HG03025 (cell line): ENCODE measurements around the gene HDC.

Source experiments
- ATAC-seq: cut with Tn5 transposase; IDR thresholded peaks from one replicate; pipeline ENCODE4 v1.9.1; 2021; ENCODE audit warnings: mild to moderate bottlenecking, moderate library complexity; ENCODE audit not compliant: unreplicated experiment, low FRiP score

HDC gene

GRCh38 chr15:50265620-50266019 is at the start of gene HDC:
Gene HDC (minus strand): TSS chr15:50265726. CDS start chr15:50265623, 103 bp downstream.
- no peak for ATAC-seq

DNA sequence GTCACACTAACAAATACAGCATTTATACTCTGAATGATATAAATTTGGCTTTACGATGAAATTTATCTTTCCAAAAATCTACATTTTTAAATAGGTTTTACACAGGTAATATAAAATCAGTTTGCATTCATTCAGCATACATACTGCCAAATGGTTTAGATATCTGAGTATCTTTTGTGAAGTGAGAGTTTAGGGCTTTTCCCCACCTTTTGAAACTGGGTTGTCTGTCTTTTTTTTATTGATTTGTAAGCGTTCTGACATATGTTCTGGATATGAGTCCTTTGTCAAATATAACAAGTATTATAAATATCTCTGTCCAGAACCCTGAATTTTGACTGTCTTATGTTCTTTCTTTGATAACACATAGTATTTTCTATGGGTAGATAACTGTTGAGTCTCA is 47.1 kb upstream of the HDC start:
- no peak for ATAC-seq

DNA sequence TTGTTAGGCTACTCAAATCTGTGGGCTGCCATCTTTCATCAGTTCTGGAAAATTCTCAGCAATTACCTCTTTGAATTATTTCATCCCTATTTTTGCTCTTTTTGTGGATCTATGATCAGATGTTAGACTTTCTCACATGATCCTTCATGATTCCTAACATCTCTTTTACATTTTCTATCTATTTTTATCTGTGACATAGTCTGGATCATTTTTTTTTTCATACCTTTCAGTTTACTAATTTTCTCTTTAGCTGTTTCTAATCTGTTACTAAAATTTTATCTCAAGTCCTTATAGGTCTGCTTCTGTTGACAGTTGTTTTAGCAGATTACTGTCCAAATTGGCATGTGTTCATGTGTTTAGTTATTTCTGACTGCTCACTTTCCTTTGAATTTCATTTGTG is 42.3 kb upstream of the HDC start:
- no peak for ATAC-seq

DNA sequence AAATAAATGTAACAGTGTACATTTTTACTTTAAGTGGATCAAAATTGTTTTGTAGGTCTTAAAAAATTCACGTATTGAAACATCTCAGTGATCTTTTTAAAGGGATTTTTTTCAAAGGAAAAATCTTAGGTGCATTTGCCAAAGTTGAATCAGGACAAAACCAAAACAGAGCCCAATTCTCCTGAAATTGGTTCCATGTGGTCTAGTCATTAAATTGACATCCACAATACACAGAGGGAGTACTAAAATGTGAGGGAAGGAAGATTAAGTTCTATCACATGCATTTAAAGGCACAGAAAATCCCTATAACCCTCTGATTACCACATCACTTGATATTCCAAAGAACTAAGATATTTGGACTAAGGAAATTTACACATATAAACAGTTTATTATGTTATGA is 39.3 kb upstream of the HDC start:
- no peak for ATAC-seq

- no peak for ATAC-seq
Measured at GRCh38 chr15:50302581-50302980, 37.1 kb upstream of the HDC start.

GRCh38 chr15:50298340-50298739 is 32.8 kb upstream of the HDC start:
- ATAC-seq: no peak

DNA sequence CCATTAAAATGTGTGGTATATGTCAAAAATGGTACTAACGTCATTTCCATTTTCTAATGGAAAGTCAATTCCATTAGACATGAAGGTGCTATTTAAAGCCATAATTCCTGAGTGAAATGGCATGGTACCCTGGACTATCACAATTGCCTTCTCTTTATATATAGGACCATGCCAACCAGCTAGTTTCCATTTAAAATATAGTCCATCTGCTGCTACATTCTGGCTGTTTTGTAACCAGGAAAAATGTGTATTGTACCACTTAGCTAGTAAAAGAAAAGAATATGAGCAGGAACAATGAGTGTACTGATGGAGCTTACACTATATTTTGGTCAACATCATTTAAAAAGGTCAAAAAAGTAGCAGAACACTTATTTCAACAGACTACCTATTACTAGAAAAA is 30.4 kb upstream of the HDC start:
- no peak for ATAC-seq

DNA sequence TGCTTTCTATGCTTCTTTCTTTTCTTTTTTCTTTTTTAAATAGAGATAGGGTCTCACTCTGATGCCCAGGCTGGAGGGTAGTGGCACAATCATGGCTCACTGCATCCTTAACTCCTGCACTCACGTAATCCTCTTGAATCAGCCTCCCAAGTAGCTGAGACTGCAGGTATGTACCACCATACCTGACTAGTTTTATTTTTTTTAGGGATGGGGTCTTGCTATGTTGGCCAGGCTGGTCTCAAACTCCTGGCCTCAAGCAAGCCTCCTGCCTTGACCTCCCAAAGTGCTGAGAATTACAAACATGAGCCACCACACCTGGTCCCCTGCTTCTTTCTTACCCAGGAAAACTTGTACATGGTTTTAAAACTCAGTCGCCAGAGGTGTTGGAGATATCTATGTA is 24.2 kb upstream of the HDC start:
- no peak for ATAC-seq

DNA sequence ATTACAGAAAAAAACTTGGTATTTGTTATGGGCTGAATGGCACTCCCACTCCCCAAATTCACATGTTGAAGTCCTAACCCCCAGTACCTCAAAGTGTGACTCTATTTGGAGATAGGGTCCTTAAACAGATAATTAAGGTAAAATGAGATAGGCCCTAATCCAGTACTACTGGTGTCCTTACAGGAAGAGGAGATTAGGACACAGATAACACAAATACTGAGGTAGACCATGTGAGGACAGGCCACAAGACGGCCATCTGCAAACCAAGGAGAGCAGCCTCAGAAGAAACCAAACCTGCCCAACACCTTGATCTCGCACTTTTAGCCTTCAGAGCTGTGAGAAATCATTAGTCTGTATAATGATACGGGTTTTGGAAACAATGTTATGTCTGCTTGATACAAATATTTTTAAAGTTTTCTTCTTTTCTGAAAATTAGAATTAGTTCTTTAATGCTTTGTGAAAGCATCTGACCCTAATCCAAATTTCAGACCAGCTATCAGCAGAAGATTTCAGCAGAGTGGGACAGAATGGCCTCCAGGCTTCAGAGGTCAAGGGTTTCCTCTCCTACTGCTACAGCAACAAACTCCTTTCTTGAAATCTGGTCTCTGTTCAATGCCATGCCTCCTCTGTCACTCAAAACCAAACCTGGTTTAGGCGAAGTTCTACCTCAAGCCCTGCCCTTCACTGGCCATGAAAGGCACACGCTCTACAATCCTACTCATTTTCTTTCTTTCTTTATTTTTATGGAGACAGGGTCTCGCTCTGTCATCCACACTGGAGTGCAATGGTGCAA is 22.0 kb upstream of the HDC start:
- no peak for ATAC-seq

- no peak for ATAC-seq
Measured at GRCh38 chr15:50281427-50281826, 15.9 kb upstream of the HDC start.

DNA sequence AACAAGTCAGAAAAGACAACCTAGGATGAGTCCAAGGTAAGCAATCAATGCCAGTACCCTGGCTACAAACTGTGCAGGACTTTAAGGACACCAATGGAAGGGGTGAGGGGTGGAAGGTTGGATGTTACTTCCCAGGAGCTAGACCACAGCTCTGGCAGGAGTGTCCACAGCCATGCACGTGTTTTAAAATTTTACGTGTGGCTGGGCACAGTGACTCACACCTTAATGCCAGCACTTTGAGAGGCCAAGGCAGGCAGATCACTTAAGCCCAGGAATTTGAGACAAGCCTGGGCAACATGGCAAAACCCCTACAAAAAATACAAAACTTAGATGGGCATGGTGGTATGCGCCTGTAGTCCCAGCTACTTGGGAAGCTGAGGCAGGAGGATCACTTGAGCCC is 14.7 kb upstream of the HDC start:
- no peak for ATAC-seq

DNA sequence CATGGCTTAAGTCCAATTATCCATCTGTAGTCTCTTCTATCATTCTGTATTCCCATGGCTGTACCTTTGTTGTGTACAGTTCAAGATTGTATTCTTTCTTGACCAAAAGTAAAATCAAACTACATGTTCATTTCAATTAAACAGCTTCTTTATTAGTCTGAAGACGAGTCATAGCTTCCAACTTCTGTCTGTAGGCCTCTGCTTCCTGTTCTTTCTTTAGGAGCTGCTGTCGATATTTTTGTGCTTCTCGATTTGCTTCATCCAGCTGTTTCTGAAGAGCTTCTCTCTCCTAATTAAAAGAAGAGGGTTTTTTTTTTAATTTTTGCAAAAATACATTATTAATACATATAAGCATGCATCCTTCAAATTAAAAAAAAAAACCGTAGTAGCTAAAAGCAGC is 13.0 kb upstream of the HDC start:
- no peak for ATAC-seq

DNA sequence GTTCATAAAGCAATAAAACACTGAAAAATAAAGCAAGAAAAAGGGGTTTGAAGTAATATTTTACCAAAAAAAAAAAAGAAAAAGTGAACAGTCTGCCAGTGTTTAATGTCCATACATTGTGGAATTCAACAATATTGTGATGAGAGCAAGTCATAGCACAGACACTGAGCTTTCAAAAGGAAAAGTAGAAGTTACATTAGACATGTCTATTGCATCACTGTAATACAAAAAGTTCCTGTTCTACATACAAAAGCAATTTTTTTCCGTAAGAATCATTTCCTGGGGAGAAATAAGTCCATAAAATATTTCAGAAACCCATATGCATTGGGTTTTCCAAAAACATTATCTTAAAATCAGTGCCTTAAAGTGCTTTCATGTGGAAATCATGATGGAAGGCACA is 11.8 kb upstream of the HDC start:
- no peak for ATAC-seq

DNA sequence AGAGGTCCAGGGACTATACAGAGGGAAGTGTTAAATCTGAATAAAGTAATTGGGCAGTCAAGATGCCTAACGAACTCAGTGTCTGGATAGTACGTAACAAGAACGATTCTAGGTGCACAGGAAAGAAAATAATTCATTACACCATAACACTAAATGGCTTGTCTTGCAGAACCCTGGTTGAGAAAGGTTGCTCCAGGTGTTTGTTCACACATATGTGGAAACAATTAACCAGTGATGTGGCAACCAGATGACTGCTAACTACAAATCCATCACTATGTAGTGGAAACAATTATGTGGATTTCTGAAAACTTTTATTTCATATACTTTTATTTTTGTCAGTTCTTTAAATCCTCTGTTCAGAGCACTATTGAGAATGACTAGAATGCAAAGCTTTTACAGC is 10.4 kb upstream of the HDC start:
- ATAC-seq: no peak

- no peak for ATAC-seq
Measured at GRCh38 chr15:50275091-50275490, 9.6 kb upstream of the HDC start.

GRCh38 chr15:50267577-50267976 is 2.1 kb upstream of the HDC start:
- ATAC-seq: no peak

GRCh38 chr15:50262533-50262932 is 3.0 kb downstream of the HDC start:
- ATAC-seq: no peak

GRCh38 chr15:50261981-50262380 is 3.5 kb downstream of the HDC start:
- no peak for ATAC-seq

DNA sequence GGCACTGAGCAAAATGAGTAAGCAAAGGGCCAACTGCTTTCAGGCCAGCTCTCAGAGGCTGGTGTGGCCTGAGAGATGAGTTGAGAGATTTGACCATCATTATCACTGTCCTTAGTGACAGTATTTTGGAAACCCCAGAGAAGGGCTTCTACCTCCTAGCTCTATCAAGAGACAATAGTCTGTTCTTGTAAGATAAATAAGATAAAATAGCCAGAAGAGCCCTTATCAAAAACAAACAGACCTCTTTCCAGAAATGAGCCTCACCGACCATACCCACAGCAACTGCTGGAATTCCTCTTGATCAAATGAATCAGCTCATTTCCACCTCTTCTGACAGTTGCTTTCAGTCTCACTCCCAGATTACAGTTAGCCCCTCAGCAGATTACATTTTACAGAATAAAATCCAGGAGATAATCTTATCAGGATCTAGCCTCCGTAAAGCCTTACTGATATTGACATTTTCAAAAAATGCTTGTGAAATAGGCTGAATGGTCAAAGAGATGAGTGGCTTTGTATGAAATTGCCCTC is 4.5 kb downstream of the HDC start:
- no peak for ATAC-seq

DNA sequence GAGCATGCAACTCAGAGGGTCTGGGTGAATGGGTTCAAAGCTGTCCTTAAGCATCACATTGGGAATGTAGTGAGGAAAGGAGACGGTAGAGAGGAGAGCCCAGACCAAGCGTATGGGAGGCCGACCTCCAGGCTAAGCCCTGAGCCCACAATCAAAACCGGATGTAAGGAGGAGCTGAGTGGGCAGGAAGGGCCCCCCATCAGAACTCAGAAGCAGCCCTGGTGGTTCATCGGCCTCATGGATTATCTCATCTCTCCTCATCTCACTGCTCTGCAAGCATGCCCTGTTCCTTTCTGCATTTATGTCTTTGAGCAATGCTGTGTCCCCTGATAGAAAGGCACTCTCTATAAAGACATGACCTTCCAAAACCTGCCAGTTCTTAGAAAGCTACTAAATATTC is 6.2 kb downstream of the HDC start:
- ATAC-seq: no peak

- no peak for ATAC-seq
Measured at GRCh38 chr15:50257924-50258323, 7.6 kb downstream of the HDC start.

DNA sequence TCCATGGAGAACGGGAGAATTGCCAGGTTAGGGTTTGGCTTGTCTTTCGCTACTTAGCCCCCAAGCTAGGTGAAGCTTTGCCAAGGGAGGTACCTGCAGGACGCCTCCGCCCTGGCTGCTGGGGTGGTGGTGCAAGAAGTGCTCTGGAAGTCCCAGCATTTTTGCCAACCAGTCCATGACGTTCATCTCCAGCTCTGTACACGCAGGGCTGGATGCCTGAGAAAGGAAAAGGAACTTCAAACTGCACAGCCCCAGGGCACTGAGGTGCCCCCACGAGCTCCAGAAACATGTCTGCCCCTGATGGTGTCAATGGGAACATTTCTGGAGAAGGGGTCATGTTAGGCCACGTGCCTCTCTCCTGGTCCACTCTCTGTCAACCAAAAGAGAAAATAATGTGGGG is 8.2 kb downstream of the HDC start:
- ATAC-seq: no peak
